C4-2B (cell line): Measurements from ENCODE around the gene PLS1.

Experiments used
- CTCF ChIP-seq: fragments of 450-650 bp; conservative IDR thresholded peaks from 2 replicates; pipeline ENCODE4 v1.5.1; 2017; ENCODE audit warnings: mild to moderate bottlenecking
- ZFX ChIP-seq: fragments of 450-650 bp; IDR thresholded peaks from 2 replicates; pipeline ENCODE4 v1.6.1; 2017

- TF ChIP-seq CTCF (no peak), ZFX (no peak)
These were observed 22.8 kb downstream of the PLS1 start for GRCh38 chr3:142618917-142619461.
